PC-9 (cell line): ENCODE measurements around the gene AGTPBP1.

ENCODE experiments used
- CTCF ChIP-seq: fragments of 200-600 bp; sonication (generic); conservative IDR thresholded peaks from 2 replicates; pipeline ENCODE4 v1.6.1; 2017; ENCODE audit warnings: mixed run types, antibody characterized with exemption, mild to moderate bottlenecking, moderate library complexity
- EZH2 ChIP-seq: fragments of 200-600 bp; sonication (generic); IDR thresholded peaks from 2 replicates; pipeline ENCODE4 v1.8.0; 2017; ENCODE audit warnings: antibody characterized with exemption, low read depth

GRCh38 chr9:85744480-85744879 is 2.7 kb upstream of the AGTPBP1 start:
- no peak for TF ChIP-seq CTCF
- TF ChIP-seq EZH2, result no peak
